Fibroblast of skin of left quadriceps (primary cell): ENCODE results near the gene MED12L.
A peak's percentile ranks its signal among the peaks of the same experiment; 100 is the strongest.

ENCODE experiments used
- DNase-seq, 2 experiments: peaks; one replicate each; pipeline ENCODE4 v3.0.0-alpha.2; 2013; ENCODE audit warnings: low read depth in 2 of 2

Gene MED12L

GRCh38 chr3:151296226-151296625, 210.8 kb downstream of the MED12L start:
- DNase-seq: no peak

DNA sequence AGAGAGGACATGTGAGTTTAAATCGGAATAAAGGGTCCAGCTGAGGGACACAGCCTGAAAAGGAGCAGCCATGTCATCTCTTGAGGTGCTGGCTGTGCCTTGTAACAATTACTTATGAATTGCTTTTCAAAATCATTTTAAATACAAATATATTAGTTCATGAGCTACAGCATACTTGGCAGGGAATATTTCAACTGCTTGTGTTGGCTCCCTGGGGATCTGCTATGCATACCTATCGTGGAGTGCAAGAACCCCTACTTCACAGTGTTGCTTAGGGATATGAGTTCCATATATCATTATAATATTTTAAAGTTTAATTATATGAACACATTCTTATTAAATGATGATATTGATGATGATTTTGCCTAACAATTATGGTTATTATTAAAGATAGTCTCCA, 212.0 kb downstream of the MED12L start:
- no peak for DNase-seq

- DNase-seq: no peak
Observed at GRCh38 chr3:151299006-151299405, 213.5 kb downstream of the MED12L start.

GRCh38 chr3:151300539-151300938, 215.1 kb downstream of the MED12L start:
- no peak for DNase-seq

DNA sequence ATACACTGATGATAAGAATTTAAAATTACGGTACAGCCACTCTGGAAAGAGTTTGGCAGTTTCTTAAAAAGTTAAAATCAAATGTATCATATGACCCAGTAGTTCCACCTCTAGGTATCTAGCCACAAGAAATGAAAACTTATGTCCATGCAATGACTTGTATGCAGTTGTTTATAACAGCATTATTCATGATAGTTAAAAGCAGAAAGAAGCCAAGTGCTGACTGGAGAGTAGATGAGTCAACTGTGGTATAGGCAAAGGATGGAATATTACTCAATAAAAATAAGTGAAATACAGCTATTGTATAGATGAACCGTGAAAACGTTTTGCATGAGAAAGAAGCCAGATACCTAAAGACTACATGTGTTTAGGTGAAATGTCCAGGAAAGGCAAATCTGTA, 216.3 kb downstream of the MED12L start:
- DNase-seq: peak in 1 of 2 experiments; percentile 62

DNA sequence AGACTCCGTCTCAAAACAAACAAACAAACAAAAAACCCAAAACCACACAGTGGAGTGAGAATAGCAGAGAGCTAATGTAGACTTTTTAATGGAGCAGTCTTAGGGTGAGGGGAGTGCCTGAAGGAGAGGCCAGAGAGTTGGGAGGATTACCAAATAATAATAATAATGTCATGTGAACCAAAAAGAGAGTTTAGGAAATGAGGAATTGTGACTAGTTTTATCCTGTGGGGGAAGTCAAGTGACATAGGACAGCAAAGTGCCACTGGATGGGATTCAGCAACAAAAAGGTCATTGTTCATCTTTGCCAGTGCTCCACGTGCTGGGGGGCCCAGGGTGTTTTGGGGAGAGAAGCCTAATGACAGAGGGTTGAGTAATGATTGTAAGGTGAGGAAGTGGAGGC, 218.3 kb downstream of the MED12L start:
- no peak for DNase-seq

GRCh38 chr3:151305060-151305774, 219.8 kb downstream of the MED12L start:
- peak; percentile 97 for DNase-seq

GRCh38 chr3:151305775-151306151, 220.3 kb downstream of the MED12L start:
- DNase-seq: no peak

GRCh38 chr3:151306168-151306810, 220.8 kb downstream of the MED12L start:
- DNase-seq: no peak

DNA sequence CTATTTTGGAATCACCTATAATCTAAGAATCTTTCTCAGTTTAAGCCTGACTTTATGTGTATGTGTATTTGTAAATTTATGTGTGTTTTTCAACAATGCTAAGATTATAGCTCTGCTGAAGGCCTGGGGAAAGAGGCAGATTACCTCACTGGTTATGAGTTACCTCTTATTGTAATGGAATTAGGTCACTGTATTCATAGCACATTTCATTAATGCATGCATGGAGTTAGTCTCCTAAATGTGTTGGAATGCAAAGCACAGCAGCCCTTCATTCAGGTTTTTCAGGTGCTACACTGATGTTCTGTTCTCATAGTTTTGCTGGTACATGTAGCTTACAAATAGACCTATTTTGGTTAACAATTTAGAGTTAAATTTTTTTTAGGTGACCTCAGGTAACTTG, 221.7 kb downstream of the MED12L start:
- DNase-seq: no peak

DNA sequence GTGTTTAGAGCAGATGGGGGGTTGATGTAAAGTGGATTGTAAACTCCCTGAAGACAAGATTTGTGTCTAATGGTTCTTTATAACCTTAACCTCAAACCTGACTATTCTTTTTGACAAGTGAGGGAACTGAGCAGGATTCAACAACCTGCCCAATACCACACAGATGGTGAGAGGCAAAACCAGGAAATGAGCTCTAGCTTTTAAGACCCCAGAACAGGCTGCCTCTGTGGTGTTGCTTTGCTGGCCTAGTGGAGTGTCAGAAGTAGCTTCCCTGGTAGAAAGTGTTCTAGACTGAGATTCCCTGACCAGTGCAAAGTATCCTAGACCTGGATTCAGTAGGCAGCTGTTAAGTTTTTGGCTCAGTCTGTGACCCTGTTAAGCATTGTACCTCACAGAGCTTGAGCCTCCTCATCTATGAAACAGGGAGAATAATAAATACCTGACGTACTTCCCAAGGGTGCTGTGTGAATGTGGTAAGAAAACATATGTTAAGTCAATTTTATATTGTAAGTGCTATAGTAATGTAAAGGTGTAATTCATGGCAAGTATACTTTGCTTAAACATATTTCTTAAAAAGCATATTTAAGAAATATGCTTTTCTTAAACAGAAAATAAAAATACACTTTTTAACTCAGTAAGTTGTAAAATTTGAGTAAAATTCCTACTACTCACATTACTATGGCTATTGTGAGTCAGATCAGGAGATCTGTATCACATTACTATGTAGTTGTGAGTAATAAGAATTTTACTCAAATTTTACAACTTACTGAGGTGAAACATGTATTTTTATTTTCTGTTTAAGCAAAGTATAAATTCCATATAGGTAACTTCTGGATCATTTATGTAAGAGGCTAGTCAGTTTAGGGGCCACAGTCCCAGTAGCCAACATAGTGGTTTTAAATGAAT, 222.4 kb downstream of the MED12L start:
- no peak for DNase-seq

- DNase-seq: no peak
Observed at GRCh38 chr3:151309566-151309965, 224.1 kb downstream of the MED12L start.

DNA sequence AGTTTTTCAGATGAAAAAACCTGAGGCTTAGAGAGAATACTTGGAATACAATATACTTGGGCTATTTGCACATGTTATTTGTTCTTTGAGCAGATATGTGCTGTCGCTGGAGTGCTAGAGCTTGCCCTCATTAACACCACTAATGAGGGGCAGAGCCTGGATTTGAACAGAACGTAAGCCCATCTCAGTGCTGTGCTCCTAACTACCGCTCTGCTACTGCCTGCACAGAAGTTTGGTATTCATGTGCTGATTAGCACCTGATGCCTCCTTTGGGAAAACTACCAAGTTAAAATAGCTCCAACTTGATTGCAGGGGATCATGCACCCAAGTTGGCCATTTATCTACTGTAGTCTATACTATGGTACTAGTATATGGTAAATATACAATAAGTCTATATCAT, 227.5 kb downstream of the MED12L start:
- no peak for DNase-seq

- DNase-seq: no peak
Observed at GRCh38 chr3:151314137-151314536, 228.7 kb downstream of the MED12L start.

- DNase-seq: no peak
Observed at GRCh38 chr3:151314593-151314992, 229.1 kb downstream of the MED12L start.

DNA sequence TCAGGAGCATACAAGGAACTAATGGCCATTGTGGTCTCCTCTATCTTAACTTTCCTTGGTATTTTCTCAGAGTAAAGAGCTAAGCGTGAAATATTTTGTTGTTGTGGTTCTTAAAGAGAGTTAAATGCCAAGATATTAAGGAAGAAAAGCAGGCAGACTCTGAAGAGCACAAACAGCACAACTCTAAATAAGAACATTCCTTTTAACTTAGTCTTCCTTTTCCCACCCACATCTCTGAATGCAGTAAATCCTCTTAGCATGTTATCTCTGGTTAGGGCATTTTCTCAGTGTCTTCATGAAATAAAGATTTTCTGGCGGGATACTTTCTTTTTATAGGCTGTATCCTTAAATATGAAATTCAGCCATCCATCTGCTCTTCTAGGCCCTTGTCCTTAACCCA, 229.7 kb downstream of the MED12L start:
- no peak for DNase-seq

DNA sequence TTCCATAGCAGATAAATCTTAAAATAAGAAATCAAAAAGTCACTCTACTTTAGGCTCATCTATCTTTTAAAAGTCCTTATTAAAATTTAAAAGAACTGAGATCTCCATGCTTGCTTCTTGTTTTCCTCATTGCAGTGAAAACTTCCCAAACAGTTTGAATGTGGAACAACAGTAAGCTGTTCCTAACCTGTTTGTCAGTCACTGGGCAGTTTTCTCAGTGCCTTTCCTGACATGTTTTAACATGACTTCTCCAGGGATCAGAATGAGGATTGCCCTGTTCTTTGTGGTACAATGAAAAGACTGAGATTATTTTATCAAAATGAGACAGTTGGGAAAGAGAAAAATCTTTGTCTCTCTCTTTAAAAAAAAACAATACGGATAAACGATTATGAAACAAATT, 230.4 kb downstream of the MED12L start:
- DNase-seq: no peak

DNA sequence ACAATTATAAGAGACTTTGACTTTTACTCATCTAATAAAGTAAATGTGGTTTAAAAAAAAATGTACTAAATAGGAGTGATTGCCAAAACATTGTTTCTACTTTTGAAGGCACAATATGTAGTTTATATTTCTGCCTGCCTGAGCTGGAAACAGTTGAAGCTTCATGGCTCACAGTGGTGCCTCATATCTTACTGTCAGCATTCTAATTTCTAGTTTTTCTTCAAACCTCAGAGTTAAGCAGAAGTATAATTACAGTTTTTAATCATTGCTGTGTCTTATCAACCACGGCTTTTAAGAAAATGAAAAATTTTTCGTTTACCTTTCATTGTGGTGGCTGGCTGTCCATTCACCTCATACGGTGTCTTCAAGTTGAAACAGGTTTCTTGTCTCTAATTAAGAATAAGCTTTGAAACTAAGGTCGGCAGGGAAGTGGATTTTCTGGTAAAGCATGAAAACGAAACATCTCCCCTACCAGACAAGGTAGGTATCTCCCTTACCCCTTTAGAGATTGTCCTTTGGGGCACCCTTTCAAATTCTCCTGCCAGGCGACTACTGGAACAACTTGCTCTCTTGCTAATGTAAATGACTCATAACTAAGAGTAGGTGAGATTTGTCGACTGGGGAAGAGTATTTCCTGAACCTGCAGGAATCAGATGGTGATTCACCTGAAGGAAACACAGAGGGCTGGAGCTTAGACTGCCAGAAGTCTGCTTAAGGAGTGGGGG, 231.0 kb downstream of the MED12L start, which contains the start of gene GPR87:
Gene GPR87, minus strand, starts transcription at position 554 of the 725 bp plus-strand sequence. CDS start 16,720 bp downstream, outside the sequence.
- no peak for DNase-seq

- DNase-seq: peak in 1 of 2 experiments; percentile 51
Observed at GRCh38 chr3:151318313-151318712, 232.8 kb downstream of the MED12L start.

DNA sequence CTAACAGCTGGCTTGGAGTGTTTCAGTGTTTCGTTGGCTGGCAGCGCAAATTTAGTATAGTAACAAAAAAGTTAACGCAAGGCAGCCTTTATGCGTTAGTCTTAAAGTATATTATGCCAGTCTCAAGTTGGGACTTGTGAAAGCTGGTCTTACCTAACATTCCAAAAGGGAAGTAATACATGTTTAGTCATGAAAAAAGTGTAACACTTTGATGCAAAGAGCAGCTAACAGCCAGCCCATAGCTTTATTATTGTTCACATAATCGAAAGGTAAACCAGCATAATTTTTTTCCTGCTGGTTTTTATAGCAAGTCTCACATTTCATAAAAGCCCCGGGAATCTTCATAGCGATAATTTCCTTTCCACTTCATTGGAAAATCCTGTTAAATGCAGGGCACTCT, 233.5 kb downstream of the MED12L start:
- no peak for DNase-seq

DNA sequence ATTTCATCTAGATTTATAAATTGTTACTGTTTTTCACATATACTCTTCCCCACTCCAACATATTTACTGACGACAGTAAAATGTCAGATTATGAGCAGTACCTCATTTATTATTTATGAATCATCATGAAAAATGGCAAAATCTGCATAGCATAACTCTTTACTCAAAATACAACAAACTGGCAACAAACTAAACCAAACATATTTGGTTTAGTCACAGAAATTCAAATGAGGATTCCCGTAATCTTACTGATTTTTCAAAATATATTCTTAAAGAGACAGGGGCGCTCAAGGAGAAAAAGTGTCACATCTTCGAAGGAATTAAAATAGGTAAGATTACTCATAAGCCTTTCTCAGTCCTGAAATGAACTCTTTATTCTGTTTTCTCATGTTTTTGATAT, 234.2 kb downstream of the MED12L start:
- no peak for DNase-seq

DNA sequence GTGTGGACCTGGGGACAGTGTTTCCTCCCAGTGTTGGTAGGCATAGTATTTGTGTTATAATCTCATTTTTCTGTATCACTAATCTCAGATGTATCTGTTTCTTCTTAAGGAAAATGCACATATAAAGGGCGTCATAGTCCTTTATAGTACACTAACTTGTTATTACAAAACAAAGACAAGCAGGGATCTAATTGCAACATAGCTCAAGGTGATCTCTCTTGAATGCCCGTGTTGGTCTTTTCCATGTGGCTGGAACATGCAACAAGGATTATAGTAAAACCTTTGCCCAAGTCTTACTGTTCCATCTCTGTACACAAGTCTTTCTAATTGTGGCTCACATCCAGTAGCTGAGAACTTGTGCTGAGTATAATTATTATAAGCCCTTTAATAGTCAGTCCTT, 234.7 kb downstream of the MED12L start:
- no peak for DNase-seq
